Measurements from ENCODE around the gene JAM2.

The JAM2 gene

GRCh38 chr21:25717491-25718147 is 78.6 kb downstream of the JAM2 start:
- Histone ChIP-seq H3K4me2 (ENCODE audit: low read length) (no peak overlapping the region), H3K79me2 (no peaks in the 10 kb centered on the region), H3K36me3 (ENCODE audit: control insufficient read depth, insufficient read depth, low read length) (no peaks in the 10 kb centered on the region), H3K27ac (no peak overlapping the region), H3K9me3 (ENCODE audit: control insufficient read depth, low read length) (no peaks in the 10 kb centered on the region), H3K4me3 (ENCODE audit: low read depth, low read length) (no peak overlapping the region), H3K9ac (no peak overlapping the region), H2AFZ (no peak overlapping the region), H3K27me3 (ENCODE audit: control insufficient read depth, insufficient read depth, low read length) (no peaks in the 10 kb centered on the region), H3K4me1 (no peaks in the 10 kb centered on the region)
- TF ChIP-seq CTCF (IDR thresholded peaks at IDR 0.05), result no peak

GRCh38 chr21:25721987-25722386 is 82.9 kb downstream of the JAM2 start:
- H2AFZ ChIP-seq, result no peak overlapping the region
- no peak overlapping the region for H3K27ac ChIP-seq
- no peak overlapping the region for H3K9ac ChIP-seq
- no peaks in the 10 kb centered on the region for H3K79me2 ChIP-seq
- TF ChIP-seq CTCF (IDR thresholded peaks at IDR 0.05), result no peak
- H3K9me3 ChIP-seq (ENCODE audit: control insufficient read depth, low read length), result no peaks in the 10 kb centered on the region
- no peaks in the 10 kb centered on the region for H3K4me1 ChIP-seq
- no peak overlapping the region for H3K4me2 ChIP-seq (ENCODE audit: low read length)
- H3K4me3 ChIP-seq (ENCODE audit: low read depth, low read length), result no peak overlapping the region
- H3K36me3 ChIP-seq (ENCODE audit: control insufficient read depth, insufficient read depth, low read length), result no peaks in the 10 kb centered on the region
- no peaks in the 10 kb centered on the region for H3K27me3 ChIP-seq (ENCODE audit: control insufficient read depth, insufficient read depth, low read length)

- Histone ChIP-seq H3K36me3 (ENCODE audit: control insufficient read depth, insufficient read depth, low read length) (no peaks in the 10 kb centered on the region), H2AFZ (no peak overlapping the region)
These were observed 83.6 kb downstream of the JAM2 start for GRCh38 chr21:25722631-25723030.

GRCh38 chr21:25732091-25732760 is 93.2 kb downstream of the JAM2 start:
- Histone ChIP-seq H3K4me3 (ENCODE audit: low read depth, low read length) (no peak overlapping the region), H3K9ac (no peak overlapping the region), H3K27ac (no peak overlapping the region), H2AFZ (no peak overlapping the region), H3K36me3 (ENCODE audit: control insufficient read depth, insufficient read depth, low read length) (no peaks in the 10 kb centered on the region), H3K4me1 (no peaks in the 10 kb centered on the region), H3K79me2 (peaks cover 21% of the 10 kb centered on the region), H3K4me2 (ENCODE audit: low read length) (no peak overlapping the region), H3K9me3 (ENCODE audit: control insufficient read depth, low read length) (no peaks in the 10 kb centered on the region), H3K27me3 (ENCODE audit: control insufficient read depth, insufficient read depth, low read length) (no peaks in the 10 kb centered on the region)
- no peak for TF ChIP-seq CTCF (IDR thresholded peaks at IDR 0.05)

More at GRCh38 chr21:25722631-25723030, 83.6 kb downstream of the JAM2 start:
- Histone ChIP-seq H3K27me3 (ENCODE audit: control insufficient read depth, insufficient read depth, low read length) (no peaks in the 10 kb centered on the region), H3K79me2 (no peaks in the 10 kb centered on the region), H3K9ac (no peak overlapping the region), H3K9me3 (ENCODE audit: control insufficient read depth, low read length) (no peaks in the 10 kb centered on the region), H3K4me1 (no peaks in the 10 kb centered on the region), H3K4me2 (ENCODE audit: low read length) (no peak overlapping the region), H3K27ac (no peak overlapping the region), H3K4me3 (ENCODE audit: low read depth, low read length) (no peak overlapping the region)
- TF ChIP-seq CTCF (IDR thresholded peaks at IDR 0.05), result no peak

Data from parathyroid adenoma (tissue), 2 donors.